IMR-90 (cell line): ENCODE data around the gene TSSK2. TPM values are rescaled to one million over a fixed set of nuclear protein-coding genes. Genes with fewer than 3 reads are reported as not detected.

ENCODE experiments used
- ATAC-seq: fragments of 200-7000 bp; cut with Tn5 transposase; 2 replicates; pipeline ENCODE4 v1.9.1; 2020; ENCODE audit warnings: low read depth, mild to moderate bottlenecking, moderate library complexity
- BruUV-seq: library from RNA; stranded (reverse); fragments of 400-500 nt; replicated peaks from 2 replicates; lab custom pipeline; 2021; lab: Mats Ljungman, UMichigan
- CTCF ChIA-PET: fragments of 300-600 bp; formaldehyde crosslinking; extraction: SDS; loops from one replicate; lab custom pipeline; 2021; ENCODE audit warnings: antibody characterized with exemption; lab: Yijun Ruan, JAX
- POLR2A ChIA-PET: fragments of 300-600 bp; sonication (Branson Sonifier 250); formaldehyde crosslinking; loops from one replicate; lab custom pipeline; 2022; ENCODE audit warnings: antibody characterized with exemption; ENCODE audit not compliant: unreplicated experiment; lab: Charles Lee
- DNase-seq: peaks from one replicate; pipeline ENCODE4 v3.0.0; 2013
- H2AFZ ChIP-seq: replicated peaks from 2 replicates; pipeline ENCODE3; 2013; ENCODE audit warnings: low read length, mild to moderate bottlenecking; ENCODE audit not compliant: poor library complexity
- H2AK5ac ChIP-seq: 2 replicates; pipeline ENCODE4 v1.6.1; 2013; ENCODE audit warnings: low read depth, low read length, inconsistent platforms
- H2AK9ac ChIP-seq: replicated peaks from 2 replicates; pipeline ENCODE3; 2013; ENCODE audit warnings: mild to moderate bottlenecking, low read depth, low read length, moderate library complexity; ENCODE audit not compliant: poor library complexity
- H2BK120ac ChIP-seq: 2 replicates; pipeline ENCODE4 v1.6.1; 2013; ENCODE audit warnings: low read depth, low read length, inconsistent platforms
- H2BK15ac ChIP-seq: 3 replicates; pipeline ENCODE4 v1.6.1; 2013; ENCODE audit warnings: low read depth, low read length, inconsistent platforms
- H2BK20ac ChIP-seq: 2 replicates; pipeline ENCODE4 v1.6.1; 2013; ENCODE audit warnings: low read depth, mild to moderate bottlenecking, inconsistent platforms, low read length, moderate library complexity
- H2BK5ac ChIP-seq: 2 replicates; pipeline ENCODE4 v1.6.1; 2013; ENCODE audit warnings: mild to moderate bottlenecking, low read depth, low read length, inconsistent platforms; ENCODE audit not compliant: poor library complexity, severe bottlenecking
- H3K14ac ChIP-seq: replicated peaks from 2 replicates; pipeline ENCODE4 v1.6.1; 2013; ENCODE audit warnings: low read depth, low read length, inconsistent platforms
- H3K18ac ChIP-seq: 2 replicates; pipeline ENCODE4 v1.6.1; 2013; ENCODE audit warnings: low read depth, low read length, control low read depth
- H3K23ac ChIP-seq: 2 replicates; pipeline ENCODE4 v1.6.1; 2013; ENCODE audit warnings: low read depth, low read length, inconsistent platforms
- H3K27ac ChIP-seq: 2 replicates; pipeline ENCODE4 v1.5.1; 2013; ENCODE audit warnings: mild to moderate bottlenecking, control low read depth, low read length; ENCODE audit not compliant: insufficient read depth
- H3K27me3 ChIP-seq: 2 replicates; pipeline ENCODE4 v1.6.1; 2013; ENCODE audit warnings: low read length; ENCODE audit not compliant: control insufficient read depth, insufficient read depth
- H3K36me3 ChIP-seq: 2 replicates; pipeline ENCODE4 v1.6.1; 2013; ENCODE audit warnings: low read length, mixed read lengths; ENCODE audit not compliant: control insufficient read depth, insufficient read depth
- H3K4ac ChIP-seq: 2 replicates; pipeline ENCODE4 v1.6.1; 2013; ENCODE audit warnings: low read depth, low read length, inconsistent platforms
- H3K4me1 ChIP-seq: 2 replicates; pipeline ENCODE4 v1.6.1; 2013; ENCODE audit warnings: low read length, mixed read lengths; ENCODE audit not compliant: control insufficient read depth, insufficient read depth
- H3K4me2 ChIP-seq: 2 replicates; pipeline ENCODE4 v1.6.1; 2013; ENCODE audit warnings: low read depth, mild to moderate bottlenecking, control low read depth, low read length, moderate library complexity
- H3K4me3 ChIP-seq: 2 replicates; pipeline ENCODE4 v1.5.1; 2013; ENCODE audit warnings: low read depth, mild to moderate bottlenecking, control low read depth, low read length, moderate library complexity; ENCODE audit not compliant: insufficient read depth
- H3K56ac ChIP-seq: 2 replicates; pipeline ENCODE4 v1.6.1; 2013; ENCODE audit warnings: low read length, inconsistent platforms; ENCODE audit not compliant: insufficient read depth; ENCODE audit errors: extremely low read depth
- H3K79me1 ChIP-seq, 2 experiments: 2 replicates each; pipeline ENCODE4 v1.6.1; 2013; ENCODE audit warnings: low read length in 2 of 2, inconsistent platforms in 1 of 2, low read depth in 1 of 2
- H3K9ac ChIP-seq: 2 replicates; pipeline ENCODE4 v1.6.1; 2013; ENCODE audit warnings: low read depth, low read length, control low read depth
- H3K9me1 ChIP-seq: 2 replicates; pipeline ENCODE4 v1.6.1; 2013; ENCODE audit warnings: low read length, inconsistent platforms; ENCODE audit not compliant: insufficient read depth
- H3K9me3 ChIP-seq: 2 replicates; pipeline ENCODE4 v1.6.1; 2013; ENCODE audit warnings: low read length; ENCODE audit not compliant: control insufficient read depth, insufficient read depth
- H4K20me1 ChIP-seq: 2 replicates; pipeline ENCODE4 v1.6.1; 2013; ENCODE audit warnings: low read length, inconsistent platforms; ENCODE audit not compliant: insufficient read depth
- H4K5ac ChIP-seq: 2 replicates; pipeline ENCODE4 v1.6.1; 2013; ENCODE audit warnings: mild to moderate bottlenecking, low read depth, low read length, control low read depth
- H4K8ac ChIP-seq, 2 experiments: 2 replicates each; pipeline ENCODE4 v1.6.1; 2013; ENCODE audit warnings: low read depth in 2 of 2, low read length in 2 of 2, control low read depth in 1 of 2, inconsistent platforms in 1 of 2
- H4K91ac ChIP-seq: 2 replicates; pipeline ENCODE4 v1.6.1; 2013; ENCODE audit warnings: low read depth, low read length, inconsistent platforms; ENCODE audit not compliant: insufficient read depth
- BHLHE40 ChIP-seq: fragments of 150-350 bp; IDR thresholded peaks from 2 replicates; pipeline ENCODE4 v1.6.1; 2016; ENCODE audit warnings: mild to moderate bottlenecking, low read depth, low read length
- CEBPB ChIP-seq: IDR thresholded peaks from 2 replicates; pipeline ENCODE4 v1.6.1; 2012; ENCODE audit warnings: low read depth, low read length, improper control_type of control experiment
- CHD1 ChIP-seq: IDR thresholded peaks from 2 replicates; pipeline ENCODE4 v1.6.1; 2012; ENCODE audit warnings: low read depth, low read length, improper control_type of control experiment
- ELK1 ChIP-seq: fragments of 150-350 bp; IDR thresholded peaks from 2 replicates; pipeline ENCODE4 v1.6.1; 2016; ENCODE audit warnings: low read depth, mild to moderate bottlenecking, low read length, moderate library complexity, borderline replicate concordance
- FOS ChIP-seq: fragments of 150-350 bp; IDR thresholded peaks from 2 replicates; pipeline ENCODE4 v1.6.1; 2016; ENCODE audit warnings: low read depth, low read length
- MAFK ChIP-seq: IDR thresholded peaks from 2 replicates; pipeline ENCODE4 v1.6.1; 2012; ENCODE audit warnings: low read depth, low read length, improper control_type of control experiment
- MAZ ChIP-seq: IDR thresholded peaks from 2 replicates; pipeline ENCODE4 v1.6.1; 2012; ENCODE audit warnings: low read depth, mild to moderate bottlenecking, low read length, improper control_type of control experiment, moderate library complexity, borderline replicate concordance
- MXI1 ChIP-seq: IDR thresholded peaks from 2 replicates; pipeline ENCODE4 v1.6.1; 2012; ENCODE audit warnings: low read depth, mild to moderate bottlenecking, low read length, moderate library complexity, borderline replicate concordance
- NFE2L2 ChIP-seq: fragments of 150-350 bp; IDR thresholded peaks from 2 replicates; pipeline ENCODE4 v1.6.1; 2016; ENCODE audit warnings: low read depth, mild to moderate bottlenecking, low read length
- POLR2A ChIP-seq: IDR thresholded peaks from 2 replicates; pipeline ENCODE4 v1.6.1; 2012; ENCODE audit warnings: mild to moderate bottlenecking, low read depth, low read length
- RAD21 ChIP-seq: IDR thresholded peaks from 2 replicates; pipeline ENCODE4 v1.6.1; 2012; ENCODE audit warnings: low read length, improper control_type of control experiment
- RCOR1 ChIP-seq: IDR thresholded peaks from 2 replicates; pipeline ENCODE4 v1.6.1; 2012; ENCODE audit warnings: mild to moderate bottlenecking, low read length, improper control_type of control experiment; ENCODE audit not compliant: insufficient replicate concordance
- RFX5 ChIP-seq: IDR thresholded peaks from 2 replicates; pipeline ENCODE4 v1.8.0; 2012; ENCODE audit warnings: low read depth, mild to moderate bottlenecking, low read length, moderate library complexity
- SMC3 ChIP-seq: fragments of 150-350 bp; IDR thresholded peaks from 2 replicates; pipeline ENCODE4 v1.6.1; 2016; ENCODE audit warnings: low read depth, mild to moderate bottlenecking, antibody characterized with exemption, low read length, moderate library complexity
- USF2 ChIP-seq: fragments of 150-350 bp; IDR thresholded peaks from 2 replicates; pipeline ENCODE4 v1.6.1; 2017; ENCODE audit warnings: mild to moderate bottlenecking, antibody characterized with exemption, low read length, low read depth
- WGBS, 2 experiments: methylation state at CpG; one replicate each; pipeline versions ENCODE4 v1.1.5 to v1.1.7; 2013; ENCODE audit warnings: missing lambda C conversion rate in 2 of 2; ENCODE audit not compliant: insufficient read length in 1 of 2; ENCODE audit errors: extremely low coverage in 2 of 2; 5-methylcytosine and 5-hydroxymethylcytosine counted together
- dilution Hi-C: fragments of 300-500 bp; cut with HindIII; formaldehyde crosslinking; loops from one replicate; pipeline ENCODE4 v1.14.3; 2018; ENCODE audit warnings: low sequenced_read_pairs; ENCODE audit not compliant: unreplicated experiment
- in situ Hi-C: fragments of 300-500 bp; cut with MboI; formaldehyde crosslinking; loops from 3 replicates; pipeline ENCODE4 v1.14.3; 2019; ENCODE audit warnings: low sequenced_read_pairs, inconsistent platforms, mixed read lengths
- intact Hi-C: fragments of 100-400 bp; cut with micrococcal nuclease; formaldehyde crosslinking; loops from 2 replicates; pipeline ENCODE4 v1.10.0; 2022
- polyA plus RNA-seq, 3 experiments: library from polyadenylated mRNA; depleted of rRNA; stranded (reverse); fragments of >200 nt; gene quantifications; 2 replicates each; pipeline ENCODE4 v1.2.3, GENCODE V29; 2012; ENCODE audit warnings: low replicate concordance in 1 of 3
- total RNA-seq: library from RNA; depleted of rRNA; stranded (reverse); fragments of >200 nt; gene quantifications from 2 replicates; pipeline ENCODE4 v1.2.3, GENCODE V29; 2012
- TF ChIP-seq, protein P1 (sequence below): conservative IDR thresholded peaks from 2 replicates; pipeline ENCODE4 v1.5.1; 2012; ENCODE audit warnings: mild to moderate bottlenecking, low read depth, low read length, improper control_type of control experiment

TSSK2 gene
- total and polyA plus RNA-seq, 2 of the 4 experiments (the other 2 are of a cell fraction), result not detected

DNA sequence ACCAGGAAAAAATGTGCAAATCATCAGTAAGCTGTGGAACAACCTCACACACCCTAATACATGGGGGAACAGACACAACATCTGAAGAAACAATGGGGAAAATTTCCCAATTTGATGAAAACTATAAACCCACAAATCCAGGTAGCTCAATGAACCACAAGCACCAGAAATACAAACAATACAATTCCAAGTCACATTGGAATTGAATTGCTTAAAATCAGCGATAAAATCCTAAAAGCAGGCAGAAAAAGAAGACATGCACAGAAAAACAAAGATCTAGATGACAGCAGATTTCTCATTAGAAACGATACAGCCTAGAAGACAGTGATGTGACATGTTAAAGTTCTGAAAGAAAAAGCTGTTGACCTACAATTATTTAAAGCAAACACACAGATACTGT lies 40.9 kb upstream of the TSSK2 start:
- Histone ChIP-seq H4K5ac (no peak overlapping the region), H3K36me3 (peaks cover 10% of the 10 kb centered on the region), H3K9ac (no peak overlapping the region), H3K4me1 (peaks cover 7% of the 10 kb centered on the region), H3K18ac (no peak overlapping the region), H2BK20ac (no peak overlapping the region), H3K27ac (no peak overlapping the region), H3K79me1 (peaks cover 13 to 58% of the 10 kb centered on the region in 2 experiments; a peak in 3 of 4 replicates), H4K8ac (no peak overlapping the region), H2AK9ac (no peak overlapping the region), H2BK5ac (no peak overlapping the region), H4K91ac (no peak overlapping the region), H3K14ac (no peak overlapping the region), H4K20me1 (peaks cover 30% of the 10 kb centered on the region), H3K4ac (no peak overlapping the region), H3K56ac (no peak overlapping the region), H2AK5ac (no peak overlapping the region), H2AFZ (no peak overlapping the region), H3K4me2 (no peak overlapping the region), H2BK15ac (no peak overlapping the region), H3K27me3 (no peaks in the 10 kb centered on the region), H2BK120ac (no peak overlapping the region), H3K9me3 (no peaks in the 10 kb centered on the region), H3K9me1 (peaks cover 17% of the 10 kb centered on the region), H3K4me3 (no peak overlapping the region), H3K23ac (no peak overlapping the region)
- in situ Hi-C loops (no loop called here), intact Hi-C loops (no loop called here), dilution Hi-C loops (no loop called here)
- CTCF ChIA-PET, result no interaction called here
- POLR2A ChIA-PET, result interaction anchor here (0.5 kb wide), 1 partner anchor 109 kb away, joined by 3 read pairs; no protein-coding TSS in a partner anchor
- ATAC-seq (no peak), DNase-seq (no peak)
- no CpG with 5 or more reads among the region's 2 CpGs for WGBS, 2 experiments
- TF ChIP-seq USF2 (no peak), RFX5 (no peak), CHD1 (no peak), MAFK (no peak), MAZ (no peak), POLR2A (no peak), MXI1 (no peak), NFE2L2 (no peak), RAD21 (no peak), CEBPB (no peak), RCOR1 (no peak), BHLHE40 (no peak), FOS (no peak), SMC3 (no peak), ELK1 (no peak)
- TF ChIP-seq, protein P1, sequence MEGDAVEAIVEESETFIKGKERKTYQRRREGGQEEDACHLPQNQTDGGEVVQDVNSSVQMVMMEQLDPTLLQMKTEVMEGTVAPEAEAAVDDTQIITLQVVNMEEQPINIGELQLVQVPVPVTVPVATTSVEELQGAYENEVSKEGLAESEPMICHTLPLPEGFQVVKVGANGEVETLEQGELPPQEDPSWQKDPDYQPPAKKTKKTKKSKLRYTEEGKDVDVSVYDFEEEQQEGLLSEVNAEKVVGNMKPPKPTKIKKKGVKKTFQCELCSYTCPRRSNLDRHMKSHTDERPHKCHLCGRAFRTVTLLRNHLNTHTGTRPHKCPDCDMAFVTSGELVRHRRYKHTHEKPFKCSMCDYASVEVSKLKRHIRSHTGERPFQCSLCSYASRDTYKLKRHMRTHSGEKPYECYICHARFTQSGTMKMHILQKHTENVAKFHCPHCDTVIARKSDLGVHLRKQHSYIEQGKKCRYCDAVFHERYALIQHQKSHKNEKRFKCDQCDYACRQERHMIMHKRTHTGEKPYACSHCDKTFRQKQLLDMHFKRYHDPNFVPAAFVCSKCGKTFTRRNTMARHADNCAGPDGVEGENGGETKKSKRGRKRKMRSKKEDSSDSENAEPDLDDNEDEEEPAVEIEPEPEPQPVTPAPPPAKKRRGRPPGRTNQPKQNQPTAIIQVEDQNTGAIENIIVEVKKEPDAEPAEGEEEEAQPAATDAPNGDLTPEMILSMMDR, result no peak
- no TSS peak for BruUV-seq
